Ovary (tissue), 3 donors: ENCODE data around the gene MMP21.

ENCODE experiments used
- POLR2A ChIP-seq: fragments of 450-650 bp; IDR thresholded peaks from one replicate; pipeline ENCODE4 v1.6.1; 2017; ENCODE audit warnings: antibody characterized with exemption, mild to moderate bottlenecking, moderate library complexity
- TF ChIP-seq, protein P1 (sequence below), 3 donors: fragments of 450-650 bp in 2 of 3; fragments of 200-600 bp in 1 of 3; IDR thresholded peaks; one replicate each; pipeline versions ENCODE4 v1.5.1 to v1.8.0; 2016 to 2022; ENCODE audit warnings: antibody characterized with exemption in 3 of 3, mild to moderate bottlenecking in 1 of 3
- donor health status: DM: no; HTN: no; CAD: no.

- no peak for TF ChIP-seq POLR2A
- TF ChIP-seq, protein P1, sequence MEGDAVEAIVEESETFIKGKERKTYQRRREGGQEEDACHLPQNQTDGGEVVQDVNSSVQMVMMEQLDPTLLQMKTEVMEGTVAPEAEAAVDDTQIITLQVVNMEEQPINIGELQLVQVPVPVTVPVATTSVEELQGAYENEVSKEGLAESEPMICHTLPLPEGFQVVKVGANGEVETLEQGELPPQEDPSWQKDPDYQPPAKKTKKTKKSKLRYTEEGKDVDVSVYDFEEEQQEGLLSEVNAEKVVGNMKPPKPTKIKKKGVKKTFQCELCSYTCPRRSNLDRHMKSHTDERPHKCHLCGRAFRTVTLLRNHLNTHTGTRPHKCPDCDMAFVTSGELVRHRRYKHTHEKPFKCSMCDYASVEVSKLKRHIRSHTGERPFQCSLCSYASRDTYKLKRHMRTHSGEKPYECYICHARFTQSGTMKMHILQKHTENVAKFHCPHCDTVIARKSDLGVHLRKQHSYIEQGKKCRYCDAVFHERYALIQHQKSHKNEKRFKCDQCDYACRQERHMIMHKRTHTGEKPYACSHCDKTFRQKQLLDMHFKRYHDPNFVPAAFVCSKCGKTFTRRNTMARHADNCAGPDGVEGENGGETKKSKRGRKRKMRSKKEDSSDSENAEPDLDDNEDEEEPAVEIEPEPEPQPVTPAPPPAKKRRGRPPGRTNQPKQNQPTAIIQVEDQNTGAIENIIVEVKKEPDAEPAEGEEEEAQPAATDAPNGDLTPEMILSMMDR (IDR thresholded peaks at IDR 0.05), result no peak
Observed at GRCh38 chr10:125778556-125778955, 2.9 kb upstream of the MMP21 start.
